HepG2 (cell line): ENCODE measurements around the gene KRTAP10-8. TPM values are rescaled to one million over a fixed set of nuclear protein-coding genes. Genes with fewer than 3 reads are reported as not detected.

Experiments
- ASH2L ChIP-seq: fragments of 300-600, 200-600 bp; sonication (generic); IDR thresholded peaks from 2 replicates; pipeline ENCODE4 v1.7.0; 2017; ENCODE audit warnings: low read depth, mild to moderate bottlenecking, moderate library complexity, mixed read lengths, low read length; ENCODE audit not compliant: insufficient read length
- ATF7 ChIP-seq, 2 experiments: fragments of 450-650 bp in 1 of 2; sonication (generic) in 1 of 2; formaldehyde crosslinking in 1 of 2; IDR thresholded peaks; 2 replicates each; pipeline versions ENCODE4 v1.4.0 to v1.6.1; 2016 to 2020; ENCODE audit warnings: antibody characterized with exemption in 1 of 2, mild to moderate bottlenecking in 1 of 2, missing genetic modification reagents in 1 of 2
- CCDC6 ChIP-seq: sonication (generic); formaldehyde crosslinking; IDR thresholded peaks from 2 replicates; pipeline ENCODE4 v1.8.1; 2022; ENCODE audit warnings: mild to moderate bottlenecking, missing genetic modification reagents, moderate library complexity
- FOXJ3 ChIP-seq: sonication (generic); formaldehyde crosslinking; IDR thresholded peaks from 2 replicates; pipeline ENCODE4 v1.4.0; 2020; ENCODE audit warnings: missing genetic modification reagents, mild to moderate bottlenecking, borderline replicate concordance
- HDAC1 ChIP-seq: sonication (generic); formaldehyde crosslinking; IDR thresholded peaks from 2 replicates; pipeline ENCODE4 v1.5.1; 2020; ENCODE audit warnings: mild to moderate bottlenecking, missing genetic modification reagents
- IRX3 ChIP-seq: sonication (generic); formaldehyde crosslinking; IDR thresholded peaks from 2 replicates; pipeline ENCODE4 v1.8.1; 2023; ENCODE audit warnings: mild to moderate bottlenecking, low read depth, missing genetic modification reagents, borderline replicate concordance
- LRRFIP1 ChIP-seq: sonication (generic); formaldehyde crosslinking; conservative IDR thresholded peaks from 2 replicates; pipeline ENCODE4 v1.4.0; 2020; ENCODE audit warnings: missing genetic modification reagents
- MIER3 ChIP-seq: IDR thresholded peaks from 2 replicates; pipeline ENCODE4 v1.6.1; 2016; ENCODE audit warnings: missing compliant biosample characterization, borderline replicate concordance
- MTA3 ChIP-seq: sonication (generic); formaldehyde crosslinking; IDR thresholded peaks from 2 replicates; pipeline ENCODE4 v1.4.0; 2020; ENCODE audit warnings: missing genetic modification reagents
- NCOA2 ChIP-seq: sonication (generic); formaldehyde crosslinking; IDR thresholded peaks from 2 replicates; pipeline ENCODE4 v1.8.0; 2022; ENCODE audit warnings: inconsistent platforms
- NR2F2 ChIP-seq: IDR thresholded peaks from 2 replicates; pipeline ENCODE4 v1.6.1; 2012; ENCODE audit warnings: low read depth, inconsistent platforms, borderline replicate concordance
- NR3C1 ChIP-seq: sonication (generic); formaldehyde crosslinking; IDR thresholded peaks from 2 replicates; pipeline ENCODE4 v1.4.0; 2020; ENCODE audit warnings: missing genetic modification reagents
- PHF21A ChIP-seq: sonication (generic); formaldehyde crosslinking; IDR thresholded peaks from 2 replicates; pipeline ENCODE4 v1.5.0; 2020; ENCODE audit warnings: mild to moderate bottlenecking, missing genetic modification reagents
- PRPF4 ChIP-seq: fragments of 200-400 bp; formaldehyde crosslinking; IDR thresholded peaks from 2 replicates; pipeline ENCODE4 v1.6.1; 2016; ENCODE audit warnings: low read length, low read depth; ENCODE audit not compliant: poor library complexity, severe bottlenecking
- RARA ChIP-seq: IDR thresholded peaks from 2 replicates; pipeline ENCODE4 v1.6.1; 2016; ENCODE audit warnings: missing genetic modification reagents, missing compliant biosample characterization
- RXRA ChIP-seq: sonication (generic); formaldehyde crosslinking; IDR thresholded peaks from 2 replicates; pipeline ENCODE4 v1.5.1; 2020; ENCODE audit warnings: missing genetic modification reagents
- SOX5 ChIP-seq: IDR thresholded peaks from 2 replicates; pipeline ENCODE4 v1.6.1; 2016; ENCODE audit warnings: borderline replicate concordance
- SOX6 ChIP-seq, 2 experiments: fragments of 450-650 bp in 1 of 2; sonication (generic) in 1 of 2; formaldehyde crosslinking in 1 of 2; IDR thresholded peaks; 2 replicates each; pipeline versions ENCODE4 v1.4.0 to v1.6.1; 2017 to 2020; ENCODE audit warnings: antibody characterized with exemption in 1 of 2, mild to moderate bottlenecking in 1 of 2, missing genetic modification reagents in 1 of 2
- SP140L ChIP-seq: sonication (generic); formaldehyde crosslinking; IDR thresholded peaks from 2 replicates; pipeline ENCODE4 v1.4.0; 2020; ENCODE audit warnings: missing genetic modification reagents, borderline replicate concordance
- YEATS2 ChIP-seq: sonication (generic); formaldehyde crosslinking; IDR thresholded peaks from 2 replicates; pipeline ENCODE4 v1.4.0; 2020; ENCODE audit warnings: missing genetic modification reagents, borderline replicate concordance
- ZBTB20 ChIP-seq: sonication (generic); formaldehyde crosslinking; IDR thresholded peaks from 2 replicates; pipeline ENCODE4 v1.8.1; 2023; ENCODE audit warnings: missing genetic modification reagents, low read depth, mild to moderate bottlenecking, borderline replicate concordance
- ZFP62 ChIP-seq: sonication (generic); formaldehyde crosslinking; IDR thresholded peaks from 2 replicates; pipeline ENCODE4 v1.4.0; 2020; ENCODE audit warnings: missing genetic modification reagents
- ZNF552 ChIP-seq: sonication (generic); formaldehyde crosslinking; IDR thresholded peaks from 2 replicates; pipeline ENCODE4 v1.9.0; 2022; ENCODE audit warnings: missing genetic modification reagents, mild to moderate bottlenecking, borderline replicate concordance
- ZNF660 ChIP-seq: sonication (generic); formaldehyde crosslinking; IDR thresholded peaks from 2 replicates; pipeline ENCODE4 v1.5.1; 2020; ENCODE audit warnings: mild to moderate bottlenecking, low read depth, missing genetic modification reagents, borderline replicate concordance
- polyA plus RNA-seq, 8 experiments: library from polyadenylated mRNA; depleted of rRNA in 3 of 8; stranded (reverse) in 7 of 8; unstranded in 1 of 8; fragments of >200 nt; fragmentation: Illumina TruSeq in 4 of 8; extraction: Trizol in 4 of 8; gene quantifications; 2 replicates each; pipeline versions ENCODE4 v1.2.1 to v1.2.3, GENCODE V29; 2011 to 2016; ENCODE audit warnings: low read depth in 4 of 8, missing spikeins in 1 of 8, mixed read lengths in 1 of 8; ENCODE audit not compliant: insufficient read depth in 1 of 8
- total RNA-seq, 5 experiments: library from RNA; depleted of rRNA; stranded (reverse); fragments of >200 nt; fragmentation: Illumina TruSeq; extraction: Trizol; gene quantifications; 2 replicates each; pipeline ENCODE4 v1.2.3, GENCODE V29; 2016; ENCODE audit warnings: low read depth in 1 of 5
- TF ChIP-seq, protein P1 (sequence below): sonication (generic); formaldehyde crosslinking; IDR thresholded peaks from 2 replicates; pipeline ENCODE4 v1.4.0; 2020; ENCODE audit warnings: missing genetic modification reagents
- TF ChIP-seq, protein P2 (sequence below): IDR thresholded peaks from 2 replicates; pipeline ENCODE4 v1.6.1; 2016; ENCODE audit warnings: missing compliant biosample characterization, missing genetic modification reagents, borderline replicate concordance

Gene KRTAP10-8
- total and polyA plus RNA-seq, 2 of the 13 experiments (the other 11 are each of a cell fraction or from before 2014, with no cell fraction given), result not detected

GRCh38 chr21:44593598-44594405 is 18.1 kb upstream of the KRTAP10-8 start (continued):
- no peak for TF ChIP-seq LRRFIP1
- TF ChIP-seq, protein P1, sequence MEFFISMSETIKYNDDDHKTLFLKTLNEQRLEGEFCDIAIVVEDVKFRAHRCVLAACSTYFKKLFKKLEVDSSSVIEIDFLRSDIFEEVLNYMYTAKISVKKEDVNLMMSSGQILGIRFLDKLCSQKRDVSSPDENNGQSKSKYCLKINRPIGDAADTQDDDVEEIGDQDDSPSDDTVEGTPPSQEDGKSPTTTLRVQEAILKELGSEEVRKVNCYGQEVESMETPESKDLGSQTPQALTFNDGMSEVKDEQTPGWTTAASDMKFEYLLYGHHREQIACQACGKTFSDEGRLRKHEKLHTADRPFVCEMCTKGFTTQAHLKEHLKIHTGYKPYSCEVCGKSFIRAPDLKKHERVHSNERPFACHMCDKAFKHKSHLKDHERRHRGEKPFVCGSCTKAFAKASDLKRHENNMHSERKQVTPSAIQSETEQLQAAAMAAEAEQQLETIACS (CRISPR knock-in tag), result no peak
- TF ChIP-seq ZNF660 (CRISPR knock-in tag), result no peak
- TF ChIP-seq HDAC1 (CRISPR knock-in tag), result peak; percentile 90
- TF ChIP-seq PHF21A (CRISPR knock-in tag), result peak; percentile 87
- no peak for TF ChIP-seq ATF7 (IDR thresholded peaks at IDR 0.05)
- TF ChIP-seq ATF7 (CRISPR knock-in tag; IDR thresholded peaks at IDR 0.05), result no peak
- no peak for TF ChIP-seq YEATS2 (CRISPR knock-in tag)
- no peak for TF ChIP-seq MTA3 (CRISPR knock-in tag)
- peak; percentile 52 for TF ChIP-seq ASH2L
- TF ChIP-seq PRPF4, result no peak
- no peak for TF ChIP-seq ZNF552 (CRISPR knock-in tag)
- TF ChIP-seq NCOA2 (CRISPR knock-in tag), result peak; percentile 76
- TF ChIP-seq IRX3 (CRISPR knock-in tag), result no peak
- TF ChIP-seq, protein P2, sequence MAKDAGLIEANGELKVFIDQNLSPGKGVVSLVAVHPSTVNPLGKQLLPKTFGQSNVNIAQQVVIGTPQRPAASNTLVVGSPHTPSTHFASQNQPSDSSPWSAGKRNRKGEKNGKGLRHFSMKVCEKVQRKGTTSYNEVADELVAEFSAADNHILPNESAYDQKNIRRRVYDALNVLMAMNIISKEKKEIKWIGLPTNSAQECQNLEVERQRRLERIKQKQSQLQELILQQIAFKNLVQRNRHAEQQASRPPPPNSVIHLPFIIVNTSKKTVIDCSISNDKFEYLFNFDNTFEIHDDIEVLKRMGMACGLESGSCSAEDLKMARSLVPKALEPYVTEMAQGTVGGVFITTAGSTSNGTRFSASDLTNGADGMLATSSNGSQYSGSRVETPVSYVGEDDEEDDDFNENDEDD (CRISPR knock-in tag), result peak; percentile 87
- TF ChIP-seq SOX6 (IDR thresholded peaks at IDR 0.05), result no peak
- peak; percentile 75 for TF ChIP-seq SOX6 (CRISPR knock-in tag; IDR thresholded peaks at IDR 0.05)
- TF ChIP-seq MIER3 (CRISPR knock-in tag), result peak; percentile 54; the same call in 1 of the 2 replicates
- peak; percentile 66; the same call in 1 of the 2 replicates for TF ChIP-seq FOXJ3 (CRISPR knock-in tag)
- TF ChIP-seq SP140L, result no peak
- TF ChIP-seq CCDC6 (CRISPR knock-in tag), result peak; percentile 84; the same call in 1 of the 2 replicates
- TF ChIP-seq RARA, result peak; percentile 82
- peak; percentile 78 for TF ChIP-seq SOX5 (CRISPR knock-in tag)
- no peak for TF ChIP-seq NR3C1
- TF ChIP-seq RXRA (CRISPR knock-in tag), result peak; percentile 79; the same call in 1 of the 2 replicates
- no peak for TF ChIP-seq NR2F2
- TF ChIP-seq ZBTB20, result peak; percentile 60; the same call in 1 of the 2 replicates
- no peak for TF ChIP-seq ZFP62
